HG03342 (cell line): ENCODE measurements around the gene ABCA3.

Experiments
- ATAC-seq: cut with Tn5 transposase; IDR thresholded peaks from one replicate; pipeline ENCODE4 v1.9.1; 2021; ENCODE audit warnings: mild to moderate bottlenecking, moderate library complexity; ENCODE audit not compliant: unreplicated experiment

ABCA3 gene

DNA sequence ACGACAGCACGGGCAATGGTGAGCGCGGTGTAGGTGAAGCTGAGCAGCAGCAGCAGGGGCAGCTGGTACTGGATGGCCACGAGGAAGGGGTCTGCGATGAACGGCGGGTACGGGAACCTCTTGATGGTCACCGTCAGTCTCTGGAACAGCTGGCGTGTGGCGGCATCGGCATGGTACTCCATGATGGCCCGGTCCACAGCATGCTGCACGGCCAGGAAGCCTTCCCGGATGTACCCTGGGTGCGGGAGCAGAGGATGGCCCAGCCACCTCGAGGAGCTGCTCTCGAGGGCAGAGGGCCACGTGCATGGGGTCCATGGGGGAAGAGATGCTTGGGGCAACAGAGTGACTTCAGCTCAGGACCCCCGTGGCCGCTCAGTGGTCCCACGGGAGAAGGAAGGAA, 20.9 kb downstream of the ABCA3 start:
- ATAC-seq, result no peak

DNA sequence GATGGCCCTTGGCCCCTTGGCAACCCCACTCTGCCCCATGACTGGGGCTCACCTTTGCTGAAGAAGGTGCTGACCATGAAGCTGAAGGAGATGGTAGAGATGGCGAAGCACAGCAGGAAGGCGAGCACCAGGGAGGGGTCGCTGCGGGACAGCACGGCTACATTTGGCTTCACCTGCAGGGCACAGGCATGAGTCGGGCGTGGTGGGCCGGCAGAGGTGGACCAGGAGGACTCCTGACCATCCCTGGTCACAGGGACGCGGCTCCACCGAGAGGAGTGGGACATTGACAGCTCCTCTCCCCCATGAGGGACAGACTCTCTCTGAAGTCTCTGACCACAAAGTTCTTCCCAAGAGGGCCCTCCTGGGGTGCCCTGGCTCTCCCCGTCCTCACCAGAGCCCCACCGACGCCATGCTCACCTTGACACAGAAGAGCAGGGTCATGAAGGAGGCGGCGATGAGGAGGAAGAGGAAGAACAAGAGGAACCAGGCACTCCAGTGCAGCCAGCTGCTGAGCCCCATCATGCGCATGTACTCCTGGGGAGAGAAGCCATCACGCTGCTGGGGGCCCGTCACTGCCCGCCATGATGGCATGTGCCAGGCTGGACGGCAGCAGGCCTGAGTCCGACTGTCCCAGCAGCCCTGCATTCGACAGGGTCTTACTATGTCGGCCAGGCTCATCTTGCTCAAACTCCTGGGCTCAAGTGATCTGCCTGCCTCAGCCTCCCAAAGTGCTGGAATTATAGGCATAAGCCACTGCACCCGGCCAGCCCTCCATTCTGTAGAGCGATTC, 23.1 kb downstream of the ABCA3 start:
- ATAC-seq, result no peak

DNA sequence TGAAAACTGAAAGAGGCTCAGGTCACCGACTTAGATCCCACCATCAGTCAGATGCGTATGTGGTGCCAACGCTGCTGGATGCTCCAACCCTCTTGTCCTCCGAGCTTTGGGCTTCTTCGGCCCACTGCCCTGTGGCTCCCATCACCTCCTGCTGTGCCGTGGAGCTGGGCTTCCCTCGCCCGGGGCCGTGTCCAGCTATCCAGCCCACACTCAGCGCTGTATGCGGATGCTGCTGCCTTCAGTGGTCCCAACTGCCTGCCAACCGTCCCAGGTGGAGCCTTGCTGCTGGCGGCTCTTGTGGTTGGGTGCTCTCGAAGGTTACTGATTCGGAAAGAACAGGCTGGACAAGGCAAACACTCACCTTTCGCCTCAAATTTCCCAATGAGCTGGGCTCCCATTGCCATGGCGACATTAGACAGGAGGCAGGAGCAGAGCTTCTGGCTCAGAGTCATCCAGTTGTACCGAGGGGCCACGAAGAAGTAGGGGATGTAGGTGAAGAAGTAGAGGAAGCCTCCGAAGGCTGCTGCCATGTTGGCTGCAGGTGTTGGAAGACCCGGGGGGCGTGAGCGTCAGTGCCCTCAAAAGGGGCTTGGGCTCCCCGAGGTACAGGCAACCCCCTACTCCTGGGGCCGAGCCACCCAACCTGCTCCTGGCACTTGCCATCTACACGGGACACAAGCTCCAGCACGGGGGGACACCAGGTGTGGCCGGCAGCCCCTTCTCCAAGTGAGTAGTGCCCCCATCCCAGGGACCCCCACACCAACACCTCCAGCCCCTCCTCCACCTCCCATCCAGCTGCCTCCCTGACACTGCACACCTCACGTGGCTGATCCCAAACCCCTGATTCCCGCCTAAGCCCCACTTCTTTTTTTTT, 32.2 kb downstream of the ABCA3 start:
- no peak for ATAC-seq

DNA sequence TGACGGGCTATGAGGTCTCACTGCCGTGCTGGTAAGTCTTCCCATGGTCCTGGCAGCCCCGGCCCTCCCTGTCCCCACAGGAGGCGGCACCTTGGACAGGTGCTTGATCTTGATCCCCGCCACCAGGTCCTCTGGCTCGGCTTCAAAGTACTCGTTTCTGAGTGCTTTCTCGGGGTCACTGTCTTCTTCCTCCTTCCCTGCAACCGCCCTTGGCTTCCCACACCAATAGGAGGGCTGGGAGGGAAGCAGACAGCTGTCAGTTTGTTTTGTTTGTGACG, 40.7 kb downstream of the ABCA3 start:
- ATAC-seq, result no peak

DNA sequence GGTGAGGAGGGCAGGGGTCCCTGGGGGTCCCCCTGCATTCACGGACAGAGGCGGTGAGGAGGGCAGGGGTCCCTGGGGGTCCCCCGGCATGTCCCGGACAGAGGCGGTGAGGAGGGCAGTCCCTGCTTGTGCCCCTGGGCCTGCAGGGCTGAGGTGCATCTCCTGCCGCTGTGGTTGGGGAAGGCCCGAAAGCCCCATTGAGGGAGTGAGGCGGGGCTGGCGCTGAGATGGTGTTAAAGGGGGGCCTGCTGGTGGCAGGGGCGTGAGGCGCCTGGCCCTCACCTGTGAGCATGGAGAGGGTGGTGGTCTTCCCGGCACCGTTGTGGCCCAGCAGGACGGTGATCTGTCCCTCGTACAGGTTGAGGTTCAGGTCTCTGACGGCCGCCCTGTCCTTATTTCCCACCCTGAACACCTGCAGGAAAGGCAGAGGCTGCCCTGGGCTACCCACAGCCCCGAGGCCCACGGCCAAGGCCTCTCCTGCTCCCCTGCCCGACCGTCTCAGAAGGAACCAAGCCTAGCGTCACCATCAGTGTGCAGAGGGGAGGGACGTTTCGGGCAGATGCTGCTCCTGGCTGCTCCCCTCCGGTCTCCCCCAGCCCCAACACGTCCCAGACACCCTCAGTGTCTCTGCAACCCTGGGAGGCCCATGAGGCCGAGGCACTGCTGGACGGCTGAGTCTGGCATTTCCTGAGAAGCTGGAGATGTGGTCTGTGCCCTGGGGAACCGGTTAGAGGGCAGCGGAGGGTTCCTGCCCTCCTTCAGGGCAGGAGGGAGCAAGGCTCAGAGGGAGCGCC, 41.2 kb downstream of the ABCA3 start:
- no peak for ATAC-seq

DNA sequence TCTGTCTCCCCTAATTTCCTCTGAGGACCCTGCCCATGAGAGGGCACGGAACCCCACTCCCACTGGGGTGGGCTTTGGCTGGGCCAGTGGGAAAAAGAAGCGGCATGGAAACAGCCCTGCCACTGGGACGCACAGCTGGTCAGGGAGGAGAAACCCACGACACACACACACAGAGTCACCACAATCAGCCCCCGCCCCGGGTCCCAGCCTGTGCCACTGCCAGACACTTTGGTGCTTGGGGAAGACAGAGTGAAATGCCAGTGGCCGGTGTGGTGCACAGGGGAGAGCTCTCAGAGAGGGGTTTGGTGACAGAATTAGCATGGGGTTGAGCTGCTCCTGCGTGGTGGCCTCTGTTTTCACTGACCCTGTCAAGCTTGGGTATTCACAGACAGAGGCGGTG, 41.9 kb downstream of the ABCA3 start:
- ATAC-seq, result no peak

- ATAC-seq, result no peak
These were observed 43.0 kb downstream of the ABCA3 start for GRCh38 chr16:2297506-2297860.

DNA sequence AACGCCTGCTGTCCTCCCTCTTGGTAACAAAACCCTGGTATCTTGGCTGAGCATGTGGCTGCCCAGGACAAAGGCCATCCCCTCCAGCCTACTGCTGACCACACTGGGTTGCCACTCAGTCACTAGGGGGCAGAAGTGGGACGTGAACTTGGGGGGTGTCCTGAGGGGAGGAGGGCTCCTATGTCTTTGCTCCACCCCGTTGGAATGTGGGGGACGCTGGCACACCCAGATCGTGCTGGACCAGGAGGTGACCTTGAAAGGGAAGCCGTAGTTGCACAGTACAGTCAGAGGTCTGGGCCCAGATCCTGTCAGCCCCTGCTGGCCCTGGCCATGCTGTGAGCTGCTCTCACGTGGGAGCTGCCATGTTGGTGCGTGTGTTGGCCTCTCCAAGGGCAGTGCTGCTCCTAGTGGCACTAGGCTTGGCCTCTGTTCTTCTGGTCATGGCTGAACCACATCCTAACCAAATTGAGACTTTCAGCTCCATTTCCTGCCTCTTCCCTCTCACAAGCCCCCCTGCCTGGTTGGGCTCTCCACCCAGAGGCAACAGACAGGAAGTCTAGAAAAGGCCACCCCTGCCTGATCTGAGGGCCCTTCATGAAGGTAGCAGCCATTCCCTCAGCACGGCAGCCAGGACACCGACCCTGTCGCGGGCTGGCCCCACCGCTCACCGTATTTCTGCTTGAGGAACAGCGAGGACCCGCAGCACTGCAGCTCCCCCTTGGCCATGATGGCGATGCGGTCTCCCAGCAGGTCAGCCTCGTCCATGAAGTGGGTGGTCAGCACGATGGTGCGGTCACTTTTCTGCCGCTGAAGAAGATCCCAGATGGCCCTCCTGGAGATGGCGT, 43.6 kb downstream of the ABCA3 start:
- ATAC-seq, result no peak

DNA sequence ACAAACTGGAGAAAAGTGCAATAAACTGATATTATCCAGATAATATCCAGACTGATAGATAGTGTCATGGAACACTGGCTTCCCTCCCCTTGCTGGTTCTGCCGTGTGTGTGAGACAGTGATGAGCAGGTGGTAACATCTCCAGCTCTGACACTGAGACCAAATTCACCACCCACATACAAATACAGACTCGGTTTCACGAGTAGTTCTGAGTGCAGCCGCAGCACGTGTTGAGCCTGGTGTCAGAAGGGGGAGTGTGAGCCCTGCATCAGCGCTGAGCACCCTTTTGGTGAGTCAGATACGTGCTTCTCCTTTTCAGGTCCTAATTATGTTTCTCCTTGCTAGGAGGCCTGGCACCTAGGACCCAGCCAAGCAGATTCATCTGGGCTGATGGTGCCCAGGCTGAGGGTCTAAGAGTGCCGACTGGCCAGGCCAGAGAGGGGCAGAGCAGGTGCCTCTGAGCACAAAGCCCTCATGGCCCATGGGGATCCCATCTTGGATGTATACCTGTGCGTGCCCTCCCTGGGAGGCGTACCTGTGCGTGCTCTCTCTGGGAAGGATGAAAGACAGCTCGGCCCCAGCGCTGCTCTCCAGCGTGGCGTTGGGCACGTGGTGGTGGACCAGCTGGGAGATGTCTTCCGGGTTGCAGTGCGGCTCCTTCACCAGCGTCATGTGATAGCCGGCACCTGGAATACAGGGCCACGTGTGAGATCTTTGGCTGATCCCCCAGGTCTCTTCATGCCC, 45.3 kb downstream of the ABCA3 start:
- no peak for ATAC-seq

GRCh38 chr16:2292221-2292620, 48.3 kb downstream of the ABCA3 start:
- ATAC-seq, result no peak

GRCh38 chr16:2289282-2289681, 51.2 kb downstream of the ABCA3 start:
- ATAC-seq, result no peak

- no peak for ATAC-seq
These were observed 51.8 kb downstream of the ABCA3 start for GRCh38 chr16:2288726-2289125.

- ATAC-seq, result no peak
These were observed 52.5 kb downstream of the ABCA3 start for GRCh38 chr16:2287916-2288547.

DNA sequence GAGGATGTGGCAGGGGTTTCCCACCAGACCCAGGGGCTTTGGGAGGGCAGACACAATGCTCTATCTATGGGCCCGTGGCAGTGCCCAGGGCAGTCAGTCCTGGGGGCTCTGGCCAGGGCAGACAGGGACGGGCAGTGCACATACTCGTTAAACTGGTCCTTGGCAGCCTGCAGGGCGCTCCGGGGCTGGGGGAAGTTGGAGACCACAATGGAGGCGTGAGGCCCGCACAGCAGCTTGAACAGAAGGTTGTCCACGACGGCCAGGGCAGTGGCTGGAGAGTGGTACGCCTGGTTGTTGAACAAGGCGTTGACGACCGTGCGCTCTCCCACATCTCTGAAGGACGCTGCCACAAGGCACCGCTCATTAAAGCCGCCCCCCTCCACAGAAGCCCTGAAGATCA, 54.0 kb downstream of the ABCA3 start:
- ATAC-seq, result no peak

GRCh38 chr16:2285731-2286191, 54.8 kb downstream of the ABCA3 start:
- ATAC-seq, result no peak

DNA sequence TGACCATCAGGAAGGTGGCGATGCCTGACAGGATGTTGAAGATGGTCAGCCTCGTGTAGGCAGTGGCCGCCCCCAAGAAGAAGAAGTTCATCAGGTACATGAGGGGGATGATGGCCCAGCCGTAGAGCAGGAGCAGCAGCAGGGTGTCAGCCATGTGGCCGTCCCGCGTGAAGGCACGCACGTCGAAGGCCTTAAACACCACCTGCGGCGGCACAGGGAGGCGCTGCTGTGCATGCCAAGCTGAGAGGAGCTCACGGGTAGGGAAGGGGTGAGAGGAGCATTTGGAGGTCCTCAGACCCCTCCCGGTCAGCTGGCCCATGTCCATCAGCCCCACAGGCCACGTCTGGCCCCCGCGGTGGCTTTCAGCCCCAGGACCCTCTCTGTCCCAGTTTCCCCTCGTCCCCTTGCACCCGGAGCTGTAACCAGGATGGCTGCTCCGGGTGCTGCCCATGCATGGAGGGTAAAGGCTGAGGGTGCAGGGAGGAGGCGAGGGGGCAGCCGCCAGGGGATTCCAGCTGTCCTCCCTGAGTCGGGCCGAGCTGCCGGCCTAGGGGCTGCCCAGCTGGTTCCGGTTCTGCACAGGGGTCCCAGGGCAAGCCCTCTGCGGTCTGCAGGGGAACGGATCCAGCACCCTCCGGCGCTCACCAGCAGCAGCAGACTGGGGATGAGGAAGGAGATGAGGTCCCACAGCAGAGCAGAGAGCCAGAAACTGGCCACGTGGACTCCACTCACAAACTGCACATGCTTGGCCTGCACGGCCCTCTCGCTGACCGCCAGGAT, 55.5 kb downstream of the ABCA3 start:
- ATAC-seq, result no peak

DNA sequence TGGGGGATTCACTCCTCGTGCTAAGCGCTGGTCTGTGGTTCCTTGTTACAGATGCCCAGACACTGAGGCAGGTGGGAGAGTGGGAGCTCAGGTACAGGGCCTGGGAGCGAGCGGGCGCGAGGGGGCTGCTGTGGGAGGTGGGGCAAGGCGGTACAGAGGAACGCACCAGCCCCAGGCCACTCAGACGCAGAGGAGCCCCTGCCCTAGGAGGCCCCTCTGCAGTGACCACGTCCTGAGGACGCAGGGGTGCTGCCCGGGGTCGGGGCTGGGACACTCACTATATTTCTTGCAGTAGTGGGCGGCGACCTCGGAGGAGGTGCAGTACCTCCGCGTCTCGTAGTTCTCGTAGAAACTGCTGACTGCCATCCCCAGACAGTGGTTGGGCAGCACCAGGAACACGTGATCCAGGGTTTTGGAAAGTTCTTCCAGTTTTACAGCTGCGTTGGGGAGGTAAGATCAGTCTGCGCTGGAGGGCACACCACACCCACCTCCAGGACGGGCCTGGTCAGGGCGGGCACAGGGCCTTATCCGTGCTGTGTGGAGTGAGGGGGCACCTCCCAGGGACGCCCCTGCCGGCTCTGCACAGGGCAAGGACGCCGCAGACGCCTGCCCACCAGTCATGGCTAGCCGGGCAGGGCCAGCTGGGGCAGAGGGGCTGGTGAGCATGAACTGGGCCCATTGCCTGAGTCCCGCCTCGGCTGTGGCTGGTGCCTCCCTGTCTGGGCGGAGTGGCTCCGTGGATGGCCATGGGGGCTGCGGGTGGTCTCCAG, 56.3 kb downstream of the ABCA3 start:
- ATAC-seq, result no peak
